ENCODE data around the gene DYTN.

DNA sequence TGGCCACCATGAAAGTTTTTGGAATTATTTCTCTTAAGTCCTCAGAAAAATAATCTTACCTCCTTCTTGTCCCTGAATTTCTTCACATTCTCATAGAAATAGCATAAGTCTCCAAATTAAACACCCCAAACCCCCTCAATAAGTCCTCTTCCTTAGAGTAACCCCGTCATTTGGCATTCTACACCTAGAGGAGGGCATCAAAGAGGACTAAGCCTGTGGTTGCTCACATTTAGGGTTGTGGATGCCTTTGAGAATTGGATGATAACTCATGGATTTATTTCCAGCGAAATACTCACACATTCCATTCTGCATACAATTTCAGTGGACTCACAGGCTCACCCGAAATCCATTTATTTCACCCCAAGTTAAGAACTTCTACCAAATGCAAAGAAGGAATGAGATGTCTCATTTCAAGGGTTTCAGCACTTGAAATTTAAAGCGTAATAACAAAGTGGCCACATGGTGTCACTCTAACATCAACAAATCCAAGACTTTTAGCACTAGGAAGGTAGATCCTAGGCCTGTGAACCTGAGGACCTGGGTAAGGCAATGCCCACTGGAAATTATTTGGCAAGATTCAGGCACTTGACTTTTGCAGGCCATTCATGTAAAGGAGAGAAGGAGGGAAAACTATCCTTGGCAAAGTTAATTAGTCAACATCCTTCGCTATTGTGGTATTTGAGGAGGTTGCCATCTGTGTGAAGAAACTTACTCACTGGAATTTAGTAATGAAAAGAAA, 24.6 kb downstream of the DYTN start:
- TF ChIP-seq POLR2A (IDR thresholded peaks at IDR 0.05) = no peak
- TF ChIP-seq, protein P1, sequence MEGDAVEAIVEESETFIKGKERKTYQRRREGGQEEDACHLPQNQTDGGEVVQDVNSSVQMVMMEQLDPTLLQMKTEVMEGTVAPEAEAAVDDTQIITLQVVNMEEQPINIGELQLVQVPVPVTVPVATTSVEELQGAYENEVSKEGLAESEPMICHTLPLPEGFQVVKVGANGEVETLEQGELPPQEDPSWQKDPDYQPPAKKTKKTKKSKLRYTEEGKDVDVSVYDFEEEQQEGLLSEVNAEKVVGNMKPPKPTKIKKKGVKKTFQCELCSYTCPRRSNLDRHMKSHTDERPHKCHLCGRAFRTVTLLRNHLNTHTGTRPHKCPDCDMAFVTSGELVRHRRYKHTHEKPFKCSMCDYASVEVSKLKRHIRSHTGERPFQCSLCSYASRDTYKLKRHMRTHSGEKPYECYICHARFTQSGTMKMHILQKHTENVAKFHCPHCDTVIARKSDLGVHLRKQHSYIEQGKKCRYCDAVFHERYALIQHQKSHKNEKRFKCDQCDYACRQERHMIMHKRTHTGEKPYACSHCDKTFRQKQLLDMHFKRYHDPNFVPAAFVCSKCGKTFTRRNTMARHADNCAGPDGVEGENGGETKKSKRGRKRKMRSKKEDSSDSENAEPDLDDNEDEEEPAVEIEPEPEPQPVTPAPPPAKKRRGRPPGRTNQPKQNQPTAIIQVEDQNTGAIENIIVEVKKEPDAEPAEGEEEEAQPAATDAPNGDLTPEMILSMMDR (IDR thresholded peaks at IDR 0.05) = peak; percentile 48 to 72 (median 57)

All from esophagus squamous epithelium (tissue), 4 donors.